ENCODE data around the gene EIF5AL1.
"Not testable (repeated sequence)": the region's sequence is repeated elsewhere in the genome, so short reads cannot be mapped to it uniquely, and the experiment has no call there.

GRCh38 chr10:79525049-79525710, 12.8 kb downstream of the EIF5AL1 start:
- TF ChIP-seq BHLHE40 (IDR thresholded peaks at IDR 0.05; ENCODE audit: borderline replicate concordance in 1 of 2, low read depth in 2 of 2, low read length in 1 of 2); ZNF384 (IDR thresholded peaks at IDR 0.05; ENCODE audit: borderline replicate concordance, low read depth, low read length): not testable (repeated sequence)
